G401 (cell line): ENCODE measurements around the gene ZBTB7C. TPM values are rescaled to one million over a fixed set of nuclear protein-coding genes. Genes with fewer than 3 reads are reported as not detected.

Experiments used
- DNase-seq: peaks from one replicate; pipeline ENCODE4 v3.0.0-alpha.2; 2015; ENCODE audit warnings: low spot score
- in situ Hi-C: cut with HindIII; loops from 2 replicates; pipeline ENCODE4 v1.10.0; 2016; ENCODE audit warnings: low sequenced_read_pairs, mixed read lengths
- total RNA-seq: library from RNA; depleted of rRNA; stranded (reverse); fragments of >200 nt; shearing (Covaris generic); gene quantifications from 2 replicates; pipeline ENCODE4 v1.2.3, GENCODE V29; 2014

The ZBTB7C gene
- total RNA-seq, 1 experiment from 2014 or later: not detected

GRCh38 chr18:48163738-48164115 is 245.5 kb downstream of the ZBTB7C start:
- in situ Hi-C loops: no loop called here
- peak; percentile 8 for DNase-seq

GRCh38 chr18:48162956-48163737 is 246.0 kb downstream of the ZBTB7C start:
- in situ Hi-C loops: no loop called here

GRCh38 chr18:48161911-48162698 is 247.1 kb downstream of the ZBTB7C start:
- peak; percentile 6 for DNase-seq
- in situ Hi-C loops: no loop called here

More at GRCh38 chr18:48162956-48163737, 246.0 kb downstream of the ZBTB7C start:
- DNase-seq: no peak

GRCh38 chr18:48161191-48161910 is 247.8 kb downstream of the ZBTB7C start:
- peak; percentile 47 for DNase-seq
- in situ Hi-C loops: no loop called here

- no peak for DNase-seq
- in situ Hi-C loops: no loop called here
Measured at GRCh38 chr18:48160622-48161021, 248.6 kb downstream of the ZBTB7C start.

- DNase-seq: no peak
- in situ Hi-C loops: no loop called here
Measured at GRCh38 chr18:48159816-48160215, 249.4 kb downstream of the ZBTB7C start.

GRCh38 chr18:48158721-48159120 is 250.5 kb downstream of the ZBTB7C start:
- in situ Hi-C loops: no loop called here
- no peak for DNase-seq

GRCh38 chr18:48157956-48158355 is 251.2 kb downstream of the ZBTB7C start:
- in situ Hi-C loops: no loop called here
- no peak for DNase-seq

- in situ Hi-C loops: no loop called here
Measured at GRCh38 chr18:48155856-48156255, 253.3 kb downstream of the ZBTB7C start.

GRCh38 chr18:48154828-48155227 is 254.4 kb downstream of the ZBTB7C start:
- DNase-seq: no peak
- in situ Hi-C loops: no loop called here

More at GRCh38 chr18:48155856-48156255, 253.3 kb downstream of the ZBTB7C start:
- DNase-seq: no peak

GRCh38 chr18:48153613-48154481 is 255.3 kb downstream of the ZBTB7C start:
- no peak for DNase-seq
- in situ Hi-C loops: no loop called here

- in situ Hi-C loops: no loop called here
- DNase-seq: no peak
Measured at GRCh38 chr18:48152549-48152948, 256.6 kb downstream of the ZBTB7C start.

- in situ Hi-C loops: no loop called here
- DNase-seq: no peak
Measured at GRCh38 chr18:48151421-48152065, 257.6 kb downstream of the ZBTB7C start.

- in situ Hi-C loops: no loop called here
Measured at GRCh38 chr18:48149020-48149685, 260.0 kb downstream of the ZBTB7C start.

GRCh38 chr18:48142994-48143393 is 266.2 kb downstream of the ZBTB7C start:
- DNase-seq: no peak
- in situ Hi-C loops: no loop called here

More at GRCh38 chr18:48149020-48149685, 260.0 kb downstream of the ZBTB7C start:
- no peak for DNase-seq

- no peak for DNase-seq
- in situ Hi-C loops: no loop called here
Measured at GRCh38 chr18:48142353-48142752, 266.8 kb downstream of the ZBTB7C start.

- DNase-seq: no peak
- in situ Hi-C loops: no loop called here
Measured at GRCh38 chr18:48140731-48141130, 268.5 kb downstream of the ZBTB7C start.
